Heart left ventricle (tissue), 16 donors: Measurements from ENCODE around the gene HNRNPAB. TPM values are rescaled to one million over a fixed set of nuclear protein-coding genes. Genes with fewer than 3 reads are reported as not detected.

ENCODE experiments used
- ATAC-seq, 4 donors: fragments of 200-7000 bp; cut with Tn5 transposase; one replicate each; pipeline ENCODE4 v1.9.1; 2020 to 2022; ENCODE audit warnings: moderate library complexity in 4 of 4, mild to moderate bottlenecking in 3 of 4, moderate number of reproducible peaks in 1 of 4
- DNase-seq, 5 donors: peaks; one replicate each; pipeline ENCODE4 v3.0.0-alpha.2; 2020
- H3K27ac ChIP-seq, 12 donors: fragments of 200-600 bp; sonication (generic) in 4 of 12; one replicate each; pipeline versions ENCODE4 v1.5.0 to v1.8.0; 2016 to 2022; ENCODE audit warnings: mild to moderate bottlenecking in 2 of 12
- H3K27me3 ChIP-seq, 9 donors: fragments of 200-600 bp; sonication (generic) in 2 of 9; one replicate each; pipeline versions ENCODE4 v1.5.1 to v1.8.0; 2016 to 2022; ENCODE audit warnings: mild to moderate bottlenecking in 3 of 9
- H3K36me3 ChIP-seq, 9 donors: fragments of 200-600 bp; sonication (generic) in 2 of 9; one replicate each; pipeline versions ENCODE4 v1.5.0 to v1.8.0; 2018 to 2022; ENCODE audit warnings: mild to moderate bottlenecking in 2 of 9
- H3K4me1 ChIP-seq, 12 donors: fragments of 200-600 bp; sonication (generic) in 4 of 12; one replicate each; pipeline versions ENCODE4 v1.5.0 to v1.8.0; 2016 to 2022; ENCODE audit warnings: mild to moderate bottlenecking in 3 of 12
- H3K4me3 ChIP-seq, 12 donors: fragments of 200-600 bp; sonication (generic) in 4 of 12; one replicate each; pipeline versions ENCODE4 v1.5.0 to v1.8.0; 2017 to 2022; ENCODE audit warnings: mild to moderate bottlenecking in 9 of 12, moderate library complexity in 4 of 12
- H3K9me3 ChIP-seq, 12 donors: fragments of 200-600 bp; sonication (generic) in 4 of 12; one replicate each; pipeline versions ENCODE4 v1.5.0 to v1.8.0; 2016 to 2022; ENCODE audit warnings: mild to moderate bottlenecking in 1 of 12
- POLR2A ChIP-seq, 2 donors: fragments of 450-650 bp; IDR thresholded peaks; one replicate each; pipeline ENCODE4 v1.6.1; 2017; ENCODE audit warnings: antibody characterized with exemption in 2 of 2, mild to moderate bottlenecking in 2 of 2, moderate library complexity in 2 of 2
- WGBS, 4 donors: extraction: QIAGEN DNeasy Blood & Tissue Kit in 2 of 4; methylation state at CpG; one replicate each; pipeline versions ENCODE4 v1.1.5 to v1.1.7; 2013 to 2018; 5-methylcytosine and 5-hydroxymethylcytosine counted together
- intact Hi-C, 10 donors: fragments of 100-400 bp; cut with DNase I; formaldehyde crosslinking; loops; one replicate each; pipeline versions ENCODE4 v1.11.1 to v1.14.2; 2022
- polyA plus RNA-seq, 2 donors: library from polyadenylated mRNA; stranded (reverse); fragments of 200-250 nt; gene quantifications; one replicate each; pipeline ENCODE4 v1.2.3, GENCODE V29; 2013
- total RNA-seq, 9 donors: library from RNA; depleted of rRNA in 2 of 9; stranded (reverse); fragments of >200 nt in 2 of 9; fragmentation: NEBNext Ultra II Directional in 3 of 9; extraction: Animal tissue kit (Norgen Biotek cat#: 25700) in 3 of 9; gene quantifications; one replicate each; pipeline versions ENCODE4 v1.1.0 to v1.2.4, GENCODE V29; 2016 to 2023
- TF ChIP-seq, protein P1 (sequence below), 12 donors: fragments of 200-600 bp; sonication (generic) in 4 of 12; IDR thresholded peaks; one replicate each; pipeline versions ENCODE4 v1.5.0 to v1.8.0; 2018 to 2022; ENCODE audit warnings: antibody characterized with exemption in 12 of 12, mild to moderate bottlenecking in 5 of 12
- donor health status: ischemic (EF 13 %, LVEDD 7.1; RV severe dilation, severe dysfunction).
- donor health status: healthy with polysubstance abuse.
- donor health status: DM: no; HTN: yes; CAD: no.
- donor health status: DM: no; HTN: no; CAD: no.
- donor health status: ischemic (EF 25% LVEDD 6.9; RV normal size, moderate dysfunction).
- donor health status: ischemic (EF 25% LVEDD 5.7; RV mildly dilated, moderate dysfunction).
- donor health status: healthy.
- donor health status: DM: yes; HTN: yes; CAD: no.
- donor health status: ischemic (EF 35%, LVEDD 5.7; RV mildly dilated, moderate dysfunction).
- donor health status: nonischemic (EF 11% LVEDD 7.7; RV severe dilation, severe dysfunction).
- donor health status: DM: yes; HTN: yes; CAD: no.
- donor health status: PGD.
- donor health status: ischemic (EF 29% LVEDD 5.4; RV normal size, mild dysfunction).
- donor health status: nonischemic (EF 23%, LVEDD 6.1; RV moderate dilation, normal function).

HNRNPAB gene
- total and polyA plus RNA-seq, 11 donors, result 64.2 to 150 (median 86.6) TPM

DNA sequence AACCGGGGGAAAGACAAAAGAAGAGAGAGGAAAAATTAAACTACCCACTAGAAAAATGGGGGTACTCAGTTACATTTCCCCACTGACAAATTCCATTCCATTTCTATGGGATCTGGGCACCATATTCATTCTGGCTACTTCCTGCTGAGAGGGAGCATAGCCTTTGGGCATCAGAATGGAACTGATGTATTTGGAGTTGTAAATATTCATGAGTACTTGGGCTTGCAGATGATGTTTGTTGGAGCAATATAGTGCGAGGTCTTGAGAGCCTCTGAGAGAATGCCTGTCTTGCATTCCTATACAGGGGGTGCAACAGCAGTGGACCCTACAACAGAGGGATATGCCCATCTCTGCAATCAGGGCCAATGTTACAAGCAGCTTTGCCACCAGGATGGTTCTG lies 33.9 kb upstream of the HNRNPAB start:
- no peak for ATAC-seq
- no peak overlapping the region for H3K27ac ChIP-seq
- no peaks in the 10 kb centered on the region for H3K9me3 ChIP-seq
- H3K4me1 ChIP-seq, result peaks cover 0 to 2% (median 0%) of the 10 kb centered on the region in 12 donors
- H3K36me3 ChIP-seq, result no peaks in the 10 kb centered on the region
- no peak overlapping the region for H3K4me3 ChIP-seq
- intact Hi-C loops, result no loop called here
- H3K27me3 ChIP-seq, result peaks cover under 1 to 10% (median 5%) of the 10 kb centered on the region in 9 donors
- whole genome bisulfite sequencing, 4 donors, result 75 to 89% (median 83%) methylated on average over 2 of the region's 2 CpGs
- no peak for DNase-seq
- no peak for TF ChIP-seq POLR2A (IDR thresholded peaks at IDR 0.05)
- TF ChIP-seq, protein P1, sequence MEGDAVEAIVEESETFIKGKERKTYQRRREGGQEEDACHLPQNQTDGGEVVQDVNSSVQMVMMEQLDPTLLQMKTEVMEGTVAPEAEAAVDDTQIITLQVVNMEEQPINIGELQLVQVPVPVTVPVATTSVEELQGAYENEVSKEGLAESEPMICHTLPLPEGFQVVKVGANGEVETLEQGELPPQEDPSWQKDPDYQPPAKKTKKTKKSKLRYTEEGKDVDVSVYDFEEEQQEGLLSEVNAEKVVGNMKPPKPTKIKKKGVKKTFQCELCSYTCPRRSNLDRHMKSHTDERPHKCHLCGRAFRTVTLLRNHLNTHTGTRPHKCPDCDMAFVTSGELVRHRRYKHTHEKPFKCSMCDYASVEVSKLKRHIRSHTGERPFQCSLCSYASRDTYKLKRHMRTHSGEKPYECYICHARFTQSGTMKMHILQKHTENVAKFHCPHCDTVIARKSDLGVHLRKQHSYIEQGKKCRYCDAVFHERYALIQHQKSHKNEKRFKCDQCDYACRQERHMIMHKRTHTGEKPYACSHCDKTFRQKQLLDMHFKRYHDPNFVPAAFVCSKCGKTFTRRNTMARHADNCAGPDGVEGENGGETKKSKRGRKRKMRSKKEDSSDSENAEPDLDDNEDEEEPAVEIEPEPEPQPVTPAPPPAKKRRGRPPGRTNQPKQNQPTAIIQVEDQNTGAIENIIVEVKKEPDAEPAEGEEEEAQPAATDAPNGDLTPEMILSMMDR (IDR thresholded peaks at IDR 0.05), result no peak

DNA sequence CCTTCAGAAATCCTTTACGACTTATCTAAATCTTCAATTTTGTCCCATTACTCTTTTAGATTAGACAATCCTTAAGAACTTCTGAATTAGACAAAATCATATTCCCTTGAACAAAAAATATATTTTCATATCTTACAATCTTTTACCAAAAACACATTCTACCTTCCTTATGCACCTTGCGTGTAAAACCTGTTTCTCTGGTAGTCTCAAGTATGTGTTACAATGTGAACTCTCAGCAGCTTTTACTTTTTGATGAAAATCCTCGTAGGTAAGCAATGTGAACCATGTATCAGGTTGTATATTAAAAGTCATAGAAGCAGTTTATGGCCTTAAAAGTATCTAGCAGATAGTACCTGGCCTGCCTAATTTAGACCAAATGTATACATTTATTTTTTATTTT lies 29.9 kb upstream of the HNRNPAB start:
- 86 to 93% (median 92%) methylated on average over 3 of the region's 3 CpGs for WGBS, 4 donors
- intact Hi-C loops, result no loop called here
- no peak overlapping the region for H3K27ac ChIP-seq

DNA sequence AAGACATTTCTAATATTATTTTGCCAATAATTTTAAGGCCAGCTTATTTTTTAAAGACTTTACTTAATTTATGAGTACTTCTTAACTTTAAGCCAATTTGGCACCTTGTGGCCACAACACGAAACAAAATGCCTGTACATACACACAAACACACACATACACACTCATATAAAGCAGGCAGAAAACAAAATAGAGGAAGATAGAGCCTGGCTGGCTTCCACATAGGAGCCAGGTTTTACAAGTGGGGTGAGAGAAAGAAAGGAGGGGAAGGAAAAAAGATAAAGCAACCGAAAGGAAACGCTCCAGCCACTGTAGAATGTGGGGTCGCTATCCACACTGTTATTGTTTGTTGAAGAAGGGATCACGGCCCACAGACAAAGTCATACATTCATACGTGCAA lies 27.5 kb upstream of the HNRNPAB start:
- intact Hi-C loops, result no loop called here
- Histone ChIP-seq H3K36me3 (no peaks in the 10 kb centered on the region), H3K4me3 (no peak overlapping the region), H3K27me3 (peaks cover 0 to 7% (median 3%) of the 10 kb centered on the region in 9 donors), H3K9me3 (peaks cover 0 to 6% (median 0%) of the 10 kb centered on the region in 12 donors), H3K4me1 (no peaks in the 10 kb centered on the region), H3K27ac (no peak overlapping the region)
- no peak for DNase-seq
- TF ChIP-seq, protein P1 (IDR thresholded peaks at IDR 0.05), result no peak
- TF ChIP-seq POLR2A (IDR thresholded peaks at IDR 0.05), result no peak
- WGBS, 4 donors, result 59 to 72% (median 70%) methylated on average over 6 of the region's 6 CpGs
- ATAC-seq, result no peak

More for the DNA sequence above, 29.9 kb upstream of the HNRNPAB start:
- H3K36me3 ChIP-seq, result no peaks in the 10 kb centered on the region
- H3K27me3 ChIP-seq, result peaks cover 0 to 1% (median 0%) of the 10 kb centered on the region in 9 donors
- peaks cover 0 to 5% (median 0%) of the 10 kb centered on the region in 12 donors for H3K9me3 ChIP-seq
- DNase-seq (no peak), ATAC-seq (no peak)
- TF ChIP-seq, protein P1 (IDR thresholded peaks at IDR 0.05), result no peak
- H3K4me3 ChIP-seq, result no peak overlapping the region
- H3K4me1 ChIP-seq, result no peaks in the 10 kb centered on the region

DNA sequence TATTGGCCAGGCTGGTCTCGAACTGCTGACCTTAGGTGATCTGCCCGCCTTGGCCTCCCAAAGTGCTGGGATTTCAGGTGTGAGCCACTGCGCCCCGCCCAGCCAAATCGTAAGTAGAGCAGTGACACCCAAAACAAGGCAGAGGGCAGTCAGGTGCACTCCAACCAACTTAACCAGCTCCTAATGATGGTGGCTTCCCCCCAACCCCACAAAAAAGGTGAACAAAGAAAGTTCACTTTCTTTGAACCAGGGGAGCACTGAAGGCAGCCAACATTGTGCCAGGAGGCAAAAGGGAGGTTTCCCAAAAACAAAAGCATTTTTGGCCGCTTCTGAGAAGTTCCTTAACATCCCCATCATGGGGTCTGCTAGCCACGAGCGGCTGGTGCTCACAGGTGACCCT lies 26.8 kb upstream of the HNRNPAB start:
- Histone ChIP-seq H3K4me3 (no peak overlapping the region), H3K4me1 (no peaks in the 10 kb centered on the region), H3K9me3 (peaks cover 0 to 6% (median 0%) of the 10 kb centered on the region in 12 donors), H3K27me3 (peaks cover 0 to 7% (median 3%) of the 10 kb centered on the region in 9 donors), H3K36me3 (no peaks in the 10 kb centered on the region), H3K27ac (no peak overlapping the region)
- TF ChIP-seq POLR2A (IDR thresholded peaks at IDR 0.05), result no peak
- TF ChIP-seq, protein P1 (IDR thresholded peaks at IDR 0.05), result no peak
- ATAC-seq, result no peak
- intact Hi-C loops, result no loop called here
- WGBS, 4 donors, result 74 to 87% (median 85%) methylated on average over 8 of the region's 8 CpGs
- no peak for DNase-seq
